ENCODE data around the gene FOCAD.

DNA sequence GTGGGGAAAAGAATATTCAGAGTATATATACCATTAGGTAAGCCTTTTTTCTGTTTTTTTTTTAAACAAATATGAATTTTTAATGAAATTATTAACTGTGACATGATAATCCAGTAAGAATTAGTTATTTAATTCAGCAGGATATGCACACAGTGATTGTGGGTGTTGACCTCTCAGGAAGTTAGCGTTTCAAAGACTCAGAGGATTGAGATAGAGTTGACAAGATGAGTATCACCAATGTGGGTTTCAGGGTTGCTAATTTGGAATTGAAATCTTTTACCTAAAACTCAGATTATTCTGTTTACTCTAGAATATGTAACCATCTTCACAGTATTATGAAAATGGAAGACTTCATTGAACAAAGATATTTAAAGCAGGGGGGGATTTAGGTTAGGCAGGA, 56.2 kb downstream of the FOCAD start:
- TF ChIP-seq, protein P1, sequence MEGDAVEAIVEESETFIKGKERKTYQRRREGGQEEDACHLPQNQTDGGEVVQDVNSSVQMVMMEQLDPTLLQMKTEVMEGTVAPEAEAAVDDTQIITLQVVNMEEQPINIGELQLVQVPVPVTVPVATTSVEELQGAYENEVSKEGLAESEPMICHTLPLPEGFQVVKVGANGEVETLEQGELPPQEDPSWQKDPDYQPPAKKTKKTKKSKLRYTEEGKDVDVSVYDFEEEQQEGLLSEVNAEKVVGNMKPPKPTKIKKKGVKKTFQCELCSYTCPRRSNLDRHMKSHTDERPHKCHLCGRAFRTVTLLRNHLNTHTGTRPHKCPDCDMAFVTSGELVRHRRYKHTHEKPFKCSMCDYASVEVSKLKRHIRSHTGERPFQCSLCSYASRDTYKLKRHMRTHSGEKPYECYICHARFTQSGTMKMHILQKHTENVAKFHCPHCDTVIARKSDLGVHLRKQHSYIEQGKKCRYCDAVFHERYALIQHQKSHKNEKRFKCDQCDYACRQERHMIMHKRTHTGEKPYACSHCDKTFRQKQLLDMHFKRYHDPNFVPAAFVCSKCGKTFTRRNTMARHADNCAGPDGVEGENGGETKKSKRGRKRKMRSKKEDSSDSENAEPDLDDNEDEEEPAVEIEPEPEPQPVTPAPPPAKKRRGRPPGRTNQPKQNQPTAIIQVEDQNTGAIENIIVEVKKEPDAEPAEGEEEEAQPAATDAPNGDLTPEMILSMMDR (IDR thresholded peaks at IDR 0.05), result no peak
- no peak for TF ChIP-seq POLR2A (IDR thresholded peaks at IDR 0.05)
